Cerebellar cortex (tissue), 1 donor: ENCODE measurements around the gene GCSAM.
"Not testable (repeated sequence)": the region's sequence is repeated elsewhere in the genome, so short reads cannot be mapped to it uniquely, and the experiment has no call there.

Experiments used
- DNase-seq: peaks from one replicate; pipeline ENCODE4 v3.0.0-alpha.2; 2015; ENCODE audit warnings: low spot score

GCSAM gene

DNA sequence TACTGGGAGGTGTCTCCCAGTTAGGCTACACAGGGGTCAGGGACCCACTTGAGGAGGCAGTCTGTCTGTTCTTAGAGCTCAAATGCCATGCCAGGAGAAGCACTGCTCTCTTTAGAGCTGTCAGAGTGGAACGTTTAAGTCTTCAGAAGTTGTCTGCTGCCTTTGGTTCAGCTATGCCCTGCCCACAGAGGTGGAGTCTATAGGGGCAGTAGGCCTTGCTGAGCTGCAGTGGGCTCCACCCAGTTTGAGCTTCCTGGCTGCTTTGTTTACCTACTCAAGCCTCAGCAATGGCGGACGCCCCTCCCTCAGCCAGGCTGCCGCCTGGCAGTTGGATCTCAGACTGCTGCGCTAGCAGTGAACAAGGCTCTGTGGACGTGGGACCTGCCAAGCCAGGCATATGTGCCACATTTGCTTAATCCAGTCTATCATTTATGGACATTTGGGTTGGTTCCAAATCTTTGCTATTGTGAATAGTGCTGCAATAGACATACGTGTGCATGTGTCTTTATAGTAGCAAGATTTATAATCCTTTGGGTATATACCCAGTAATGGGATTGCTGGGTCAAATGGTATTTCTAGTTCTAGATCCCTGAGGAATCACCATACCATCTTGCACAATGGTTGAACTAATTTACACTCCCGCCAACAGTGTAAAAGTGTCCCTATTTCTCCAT lies 60.5 kb downstream of the GCSAM start:
- not testable (repeated sequence) for DNase-seq
